H1 (cell line): ENCODE measurements around the gene ZNF385B. TPM values are rescaled to one million over a fixed set of nuclear protein-coding genes. Genes with fewer than 3 reads are reported as not detected.

ENCODE experiments used
- CTCF ChIA-PET: fragments of 300-600 bp; sonication (Branson Sonifier 250); formaldehyde crosslinking; loops from one replicate; lab custom pipeline; 2021; ENCODE audit not compliant: partially characterized antibody; lab: Charles Lee
- POLR2A ChIA-PET: fragments of 300-600 bp; sonication (Branson Sonifier 250); formaldehyde crosslinking; loops from one replicate; lab custom pipeline; 2021; ENCODE audit warnings: inconsistent platforms; ENCODE audit not compliant: partially characterized antibody; lab: Charles Lee
- DNase-seq, 2 experiments: peaks; one replicate each; pipeline versions ENCODE4 v3.0.0 to v3.0.0-alpha.2; 2010 to 2022; ENCODE audit warnings: low spot score in 2 of 2, low read depth in 1 of 2, mixed read lengths in 1 of 2
- FAIRE-seq: peaks from 2 replicates; lab custom pipeline; 2011; peaks lifted over from hg19 to GRCh38; lab: Jason Lieb, UNC
- H2AFZ ChIP-seq: 2 replicates; pipeline ENCODE4 v1.8.1; 2012; ENCODE audit warnings: low read length, inconsistent platforms
- H2AK5ac ChIP-seq: 2 replicates; pipeline ENCODE4 v1.6.1; 2013; ENCODE audit warnings: low read depth, low read length
- H2BK120ac ChIP-seq: replicated peaks from 2 replicates; pipeline ENCODE3; 2013; ENCODE audit warnings: low read depth, low read length, inconsistent platforms
- H2BK12ac ChIP-seq: 2 replicates; pipeline ENCODE4 v1.6.1; 2013; ENCODE audit warnings: low read depth, low read length
- H2BK15ac ChIP-seq: 2 replicates; pipeline ENCODE4 v1.6.1; 2013; ENCODE audit warnings: low read length
- H2BK20ac ChIP-seq: 2 replicates; pipeline ENCODE4 v1.6.1; 2013; ENCODE audit warnings: low read length
- H2BK5ac ChIP-seq: 2 replicates; pipeline ENCODE4 v1.6.1; 2013; ENCODE audit warnings: low read depth, low read length
- H3K14ac ChIP-seq: 2 replicates; pipeline ENCODE4 v1.6.1; 2013; ENCODE audit warnings: inconsistent platforms; ENCODE audit not compliant: insufficient read length
- H3K18ac ChIP-seq: 2 replicates; pipeline ENCODE4 v1.6.1; 2013; ENCODE audit warnings: low read length; ENCODE audit errors: extremely low read depth
- H3K23ac ChIP-seq: 2 replicates; pipeline ENCODE4 v1.6.1; 2013; ENCODE audit warnings: inconsistent platforms; ENCODE audit not compliant: insufficient read length
- H3K23me2 ChIP-seq: 2 replicates; pipeline ENCODE4 v1.6.1; 2013; ENCODE audit warnings: low read depth, low read length
- H3K27ac ChIP-seq: 2 replicates; pipeline ENCODE4 v1.6.1; 2011; ENCODE audit warnings: low read depth, low read length, inconsistent platforms
- H3K27me3 ChIP-seq, 4 experiments: replicated peaks in 1 of 4; 1 replicate in 1 of 4; 2 replicates in 3 of 4; pipeline versions ENCODE4 v1.6.1 to v1.8.1; 2011 to 2013; ENCODE audit warnings: low read length in 3 of 4, mild to moderate bottlenecking in 3 of 4, inconsistent platforms in 2 of 4, mixed read lengths in 2 of 4, moderate library complexity in 1 of 4; ENCODE audit not compliant: control insufficient read depth in 3 of 4, insufficient read depth in 3 of 4; ENCODE audit errors: extremely low read depth in 1 of 4
- H3K36me3 ChIP-seq, 4 experiments: 2 replicates each; pipeline versions ENCODE4 v1.6.1 to v1.8.1; 2011 to 2013; ENCODE audit warnings: mild to moderate bottlenecking in 4 of 4, low read length in 3 of 4, moderate library complexity in 2 of 4, control low read depth in 1 of 4, inconsistent platforms in 1 of 4; ENCODE audit not compliant: insufficient read depth in 4 of 4, control insufficient read depth in 2 of 4
- H3K4ac ChIP-seq: replicated peaks from 2 replicates; pipeline ENCODE3; 2013; ENCODE audit warnings: low read length, low read depth, mixed read lengths, inconsistent platforms; ENCODE audit not compliant: insufficient read length
- H3K4me1 ChIP-seq, 4 experiments: replicated peaks in 1 of 4; 1 replicate in 1 of 4; 2 replicates in 3 of 4; pipeline versions ENCODE4 v1.6.1 to v1.8.1; 2011 to 2013; ENCODE audit warnings: low read length in 3 of 4, inconsistent platforms in 2 of 4, mixed read lengths in 1 of 4; ENCODE audit not compliant: insufficient read depth in 4 of 4, control insufficient read depth in 3 of 4
- H3K4me2 ChIP-seq, 2 experiments: 2 replicates each; pipeline versions ENCODE4 v1.6.1 to v1.8.1; 2011 to 2013; ENCODE audit warnings: low read depth in 2 of 2, low read length in 2 of 2, control low read depth in 1 of 2, inconsistent platforms in 1 of 2, mild to moderate bottlenecking in 1 of 2; ENCODE audit not compliant: insufficient read depth in 1 of 2
- H3K4me3 ChIP-seq, 4 experiments: fragments of 200-600, 300-600 bp in 1 of 4; sonication (generic), shearing (Covaris generic), sonication (Bioruptor Twin) in 1 of 4; 2 replicates each; pipeline versions ENCODE4 v1.5.1 to v1.8.1; 2011 to 2016; ENCODE audit warnings: low read length in 4 of 4, low read depth in 3 of 4, control low read depth in 2 of 4, inconsistent platforms in 2 of 4, mild to moderate bottlenecking in 2 of 4, mixed read lengths in 1 of 4, moderate library complexity in 1 of 4; ENCODE audit not compliant: insufficient read depth in 2 of 4; ENCODE audit errors: extremely low read depth in 1 of 4
- H3K56ac ChIP-seq: replicated peaks from 2 replicates; pipeline ENCODE3; 2013; ENCODE audit warnings: low read depth, mild to moderate bottlenecking, mixed read lengths, low read length, inconsistent platforms; ENCODE audit not compliant: insufficient read length
- H3K79me1 ChIP-seq: 2 replicates; pipeline ENCODE4 v1.6.1; 2013; ENCODE audit warnings: low read depth, low read length, control low read depth
- H3K79me2 ChIP-seq, 2 experiments: 2 replicates each; pipeline versions ENCODE4 v1.6.1 to v1.8.1; 2012 to 2013; ENCODE audit warnings: low read length in 2 of 2, mild to moderate bottlenecking in 2 of 2, inconsistent platforms in 1 of 2; ENCODE audit not compliant: insufficient read depth in 2 of 2, control insufficient read depth in 1 of 2
- H3K9ac ChIP-seq, 4 experiments: replicated peaks in 1 of 4; 1 replicate in 1 of 4; 2 replicates in 3 of 4; pipeline versions ENCODE4 v1.6.1 to v1.8.1; 2011 to 2013; ENCODE audit warnings: low read depth in 3 of 4, low read length in 3 of 4, control low read depth in 2 of 4, mild to moderate bottlenecking in 2 of 4, moderate library complexity in 2 of 4, inconsistent platforms in 1 of 4; ENCODE audit errors: extremely low read depth in 1 of 4
- H3K9me3 ChIP-seq, 2 experiments: 2 replicates each; pipeline versions ENCODE4 v1.6.1 to v1.8.1; 2012 to 2013; ENCODE audit warnings: mild to moderate bottlenecking in 2 of 2, moderate library complexity in 2 of 2, control low read depth in 1 of 2, inconsistent platforms in 1 of 2, low read depth in 1 of 2, low read length in 1 of 2, mixed read lengths in 1 of 2; ENCODE audit not compliant: insufficient read depth in 2 of 2
- H4K20me1 ChIP-seq, 2 experiments: replicated peaks in 1 of 2; 2 replicates each; pipeline versions ENCODE3 to v1.8.1; 2011 to 2013; ENCODE audit warnings: inconsistent platforms in 2 of 2, low read length in 2 of 2, mild to moderate bottlenecking in 1 of 2; ENCODE audit not compliant: insufficient read depth in 2 of 2, control insufficient read depth in 1 of 2
- H4K5ac ChIP-seq: 2 replicates; pipeline ENCODE4 v1.6.1; 2013; ENCODE audit warnings: low read length, low read depth, mixed read lengths, inconsistent platforms; ENCODE audit not compliant: insufficient read length
- H4K8ac ChIP-seq: 2 replicates; pipeline ENCODE4 v1.8.0; 2013; ENCODE audit warnings: mild to moderate bottlenecking, moderate library complexity, low read length, inconsistent platforms; ENCODE audit not compliant: insufficient read depth; ENCODE audit errors: extremely low read depth
- H4K91ac ChIP-seq: replicated peaks from 2 replicates; pipeline ENCODE3; 2013; ENCODE audit warnings: low read length, mixed read lengths, inconsistent platforms; ENCODE audit not compliant: insufficient read length
- BCL11A ChIP-seq, 2 experiments: IDR thresholded peaks; one replicate each; pipeline ENCODE4 v1.6.1; 2011; ENCODE audit warnings: low read depth in 2 of 2, low read length in 2 of 2, mild to moderate bottlenecking in 2 of 2
- CTBP2 ChIP-seq: IDR thresholded peaks from 2 replicates; pipeline ENCODE4 v1.7.0; 2011; ENCODE audit warnings: borderline replicate concordance, mild to moderate bottlenecking, moderate library complexity, mixed read lengths, low read length; ENCODE audit not compliant: insufficient read depth, insufficient read length
- E2F6 ChIP-seq: IDR thresholded peaks from 2 replicates; pipeline ENCODE4 v1.6.1; 2012; ENCODE audit warnings: inconsistent platforms
- EGR1 ChIP-seq: IDR thresholded peaks from 2 replicates; pipeline ENCODE4 v1.6.1; 2011; ENCODE audit warnings: low read depth, low read length, borderline replicate concordance
- EP300 ChIP-seq, 2 experiments: IDR thresholded peaks; 1 replicate in 1 of 2; 2 replicates in 1 of 2; pipeline ENCODE4 v1.6.1; 2011 to 2012; ENCODE audit warnings: low read depth in 2 of 2, low read length in 2 of 2, mild to moderate bottlenecking in 2 of 2, borderline replicate concordance in 1 of 2, inconsistent platforms in 1 of 2, moderate library complexity in 1 of 2
- GABPA ChIP-seq: IDR thresholded peaks from 2 replicates; pipeline ENCODE4 v1.6.1; 2011; ENCODE audit warnings: mild to moderate bottlenecking, low read length, moderate library complexity, borderline replicate concordance; ENCODE audit not compliant: insufficient read depth
- KDM4A ChIP-seq: IDR thresholded peaks from one replicate; pipeline ENCODE4 v1.7.1; 2012; ENCODE audit warnings: low read depth, mild to moderate bottlenecking, moderate library complexity, low read length, inconsistent platforms; ENCODE audit not compliant: severe bottlenecking
- NANOG ChIP-seq: IDR thresholded peaks from 2 replicates; pipeline ENCODE4 v1.6.1; 2011; ENCODE audit warnings: low read length, low read depth, mild to moderate bottlenecking, inconsistent platforms; ENCODE audit not compliant: insufficient read depth, poor library complexity, severe bottlenecking
- POLR2A ChIP-seq, 2 experiments: IDR thresholded peaks; 1 replicate in 1 of 2; 2 replicates in 1 of 2; pipeline ENCODE4 v1.6.1; 2011; ENCODE audit warnings: low read depth in 2 of 2, low read length in 2 of 2, mild to moderate bottlenecking in 2 of 2; ENCODE audit errors: control extremely low read depth in 1 of 2
- RAD21 ChIP-seq, 2 experiments: IDR thresholded peaks in 1 of 2; conservative IDR thresholded peaks in 1 of 2; 2 replicates each; pipeline ENCODE4 v1.6.1; 2011; ENCODE audit warnings: low read depth in 2 of 2, low read length in 2 of 2, improper control_type of control experiment in 1 of 2, inconsistent platforms in 1 of 2, mild to moderate bottlenecking in 1 of 2, moderate library complexity in 1 of 2
- RNF2 ChIP-seq: fragments of 200-900, 300-1000 bp; sonication (generic); IDR thresholded peaks from 2 replicates; pipeline ENCODE4 v1.7.1; 2016; ENCODE audit warnings: borderline replicate concordance, low read depth, mild to moderate bottlenecking, antibody characterized with exemption, low read length; ENCODE audit not compliant: poor library complexity, severe bottlenecking; ENCODE audit errors: missing control alignments
- SP2 ChIP-seq: IDR thresholded peaks from 2 replicates; pipeline ENCODE4 v1.6.1; 2012; ENCODE audit warnings: mild to moderate bottlenecking, low read length, inconsistent platforms
- TEAD4 ChIP-seq: IDR thresholded peaks from 2 replicates; pipeline ENCODE4 v1.6.1; 2012; ENCODE audit warnings: low read depth, low read length, inconsistent platforms, mixed read lengths
- WGBS, 2 experiments: shearing (Covaris generic) in 1 of 2; methylation state at CpG; one replicate each; pipeline versions ENCODE4 v1.1.6 to v1.1.7; 2013 to 2015; ENCODE audit warnings: low lambda C conversion rate in 2 of 2, mixed read lengths in 2 of 2, inconsistent platforms in 1 of 2, low coverage in 1 of 2, missing lambda C conversion rate in 1 of 2; ENCODE audit not compliant: insufficient replicate concordance in 2 of 2, insufficient coverage in 1 of 2, insufficient read length in 1 of 2; ENCODE audit errors: extremely low coverage in 1 of 2, missing lambda C conversion rate in 1 of 2; 5-methylcytosine and 5-hydroxymethylcytosine counted together
- polyA plus RNA-seq, 7 experiments: library from polyadenylated mRNA; depleted of rRNA in 3 of 7; stranded (reverse) in 5 of 7; unstranded in 2 of 7; fragments of >200 nt in 5 of 7; fragments of 200-250 nt in 2 of 7; gene quantifications; 1 replicate in 5 of 7; 2 replicates in 1 of 7; 4 replicates in 1 of 7; pipeline versions ENCODE4 v1.2.1 to v1.2.3, GENCODE V29; 2011 to 2013; ENCODE audit warnings: missing spikeins in 2 of 7, mixed read lengths in 2 of 7
- total RNA-seq: library from RNA; stranded (reverse); fragmentation: NEBNext Ultra II Directional; extraction: Animal tissue kit (Norgen Biotek cat#: 25700); gene quantifications from 2 replicates; pipeline ENCODE4 v1.2.1, GENCODE V29; 2021

ZNF385B gene
- total and polyA plus RNA-seq, 2 of the 8 experiments (the other 6 are each of a cell fraction or from before 2014, with no cell fraction given) = 1.1 to 3.7 TPM

- Histone ChIP-seq H2AK5ac (no peak overlapping the region), H3K79me2 (no peaks in the 10 kb centered on the region), H2BK20ac (no peak overlapping the region), H3K9ac (no peak overlapping the region), H3K4ac (no peak overlapping the region), H3K14ac (no peak overlapping the region), H3K56ac (no peak overlapping the region), H4K5ac (no peak overlapping the region), H2AFZ (no peak overlapping the region), H2BK5ac (no peak overlapping the region), H3K79me1 (no peaks in the 10 kb centered on the region), H4K8ac (no peak overlapping the region), H3K18ac (no peak overlapping the region), H2BK15ac (no peak overlapping the region), H3K27ac (no peak overlapping the region), H3K9me3 (no peaks in the 10 kb centered on the region), H3K4me3 (no peak overlapping the region), H2BK12ac (no peak overlapping the region), H3K36me3 (no peaks in the 10 kb centered on the region), H3K27me3 (no peaks in the 10 kb centered on the region), H3K23ac (no peak overlapping the region), H4K20me1 (no peaks in the 10 kb centered on the region), H2BK120ac (no peak overlapping the region), H3K23me2 (no peaks in the 10 kb centered on the region), H4K91ac (no peak overlapping the region), H3K4me2 (no peak overlapping the region), H3K4me1 (peaks cover 0 to 4% (median 0%) of the 10 kb centered on the region in 4 experiments; a peak in 3 of 7 replicates)
- DNase-seq (no peak), FAIRE-seq (no peak)
- CTCF ChIA-PET = no interaction called here
- WGBS, 2 experiments = 71% methylated on average over 3 of the region's 3 CpGs; no CpG with 5 or more reads in 1 of the 2 experiments
- POLR2A ChIA-PET = no interaction called here
- TF ChIP-seq EP300 (IDR thresholded peaks at IDR 0.05; ENCODE audit: borderline replicate concordance in 1 of 2, low read depth in 2 of 2, low read length in 2 of 2) (no peak), SP2 (no peak), CTBP2 (no peak), RNF2 (no peak), KDM4A (no peak), E2F6 (no peak), BCL11A (IDR thresholded peaks at IDR 0.05; ENCODE audit: low read depth in 2 of 2, low read length in 2 of 2) (no peak), NANOG (no peak), TEAD4 (no peak), EGR1 (no peak), POLR2A (IDR thresholded peaks at IDR 0.05; ENCODE audit: control extremely low read depth in 1 of 2, low read depth in 2 of 2, low read length in 2 of 2) (no peak), GABPA (no peak), RAD21 (IDR thresholded peaks at IDR 0.05 in 1 of 2, conservative IDR thresholded peaks at IDR 0.05 in 1 of 2; ENCODE audit: low read depth in 2 of 2, low read length in 2 of 2) (no peak)
Observed at GRCh38 chr2:179437430-179437829, 424.0 kb downstream of the ZNF385B start.
